ENCODE measurements around the gene WDR86. TPM values are rescaled to one million over a fixed set of nuclear protein-coding genes. Genes with fewer than 3 reads are reported as not detected.

Gene WDR86
- total RNA-seq, 1 donor from 2014 or later, result not detected

- Mint-ChIP-seq H3K27me3 (ENCODE audit: insufficient read depth) (peaks cover 28% of the 10 kb centered on the region), H3K36me3 (ENCODE audit: low read depth) (no peaks in the 10 kb centered on the region), H3K27ac (no peak overlapping the region), H3K4me1 (ENCODE audit: low read depth) (peaks cover 5% of the 10 kb centered on the region), H3K9me3 (no peaks in the 10 kb centered on the region), H3K4me3 (peak overlapping the region; percentile 58)
- intact Hi-C loops (cut with micrococcal nuclease), result loop anchor here (1.0 to 5.0 kb wide), 7 partner anchors 16 to 311 kb away; partner anchors contain the start of gene RHEB
- peak; percentile 60 for DNase-seq (ENCODE audit: low spot score)
These were observed 38.7 kb upstream of the WDR86 start for GRCh38 chr7:151448261-151449252.

GRCh38 chr7:151447901-151448260 is 38.0 kb upstream of the WDR86 start:
- Mint-ChIP-seq H3K36me3 (ENCODE audit: low read depth) (no peaks in the 10 kb centered on the region), H3K4me3 (peak overlapping the region; percentile 74), H3K4me1 (ENCODE audit: low read depth) (peaks cover 5% of the 10 kb centered on the region), H3K27ac (no peak overlapping the region), H3K27me3 (ENCODE audit: insufficient read depth) (peaks cover 33% of the 10 kb centered on the region), H3K9me3 (no peaks in the 10 kb centered on the region)
- DNase-seq (ENCODE audit: low spot score), result no peak
- intact Hi-C loops (cut with micrococcal nuclease), result loop anchor here (1.0 to 5.0 kb wide), 7 partner anchors 15 to 311 kb away; partner anchors contain the start of gene RHEB

GRCh38 chr7:151447312-151447711 is 37.5 kb upstream of the WDR86 start:
- Mint-ChIP-seq H3K4me1 (ENCODE audit: low read depth) (peaks cover 5% of the 10 kb centered on the region), H3K27ac (no peak overlapping the region), H3K27me3 (ENCODE audit: insufficient read depth) (peaks cover 33% of the 10 kb centered on the region), H3K4me3 (no peak overlapping the region), H3K9me3 (no peaks in the 10 kb centered on the region), H3K36me3 (ENCODE audit: low read depth) (no peaks in the 10 kb centered on the region)
- intact Hi-C loops (cut with micrococcal nuclease), result loop anchor here (5.0 kb wide), 1 partner anchor 95 kb away; no protein-coding TSS in a partner anchor
- DNase-seq (ENCODE audit: low spot score), result no peak

- Mint-ChIP-seq H3K27me3 (ENCODE audit: insufficient read depth) (peaks cover 40% of the 10 kb centered on the region), H3K4me3 (no peak overlapping the region), H3K36me3 (ENCODE audit: low read depth) (no peaks in the 10 kb centered on the region), H3K4me1 (ENCODE audit: low read depth) (peaks cover 12% of the 10 kb centered on the region), H3K9me3 (no peaks in the 10 kb centered on the region), H3K27ac (no peak overlapping the region)
- no peak for DNase-seq (ENCODE audit: low spot score)
- intact Hi-C loops (cut with micrococcal nuclease), result loop anchor here (5.0 kb wide), 1 partner anchor 94 kb away; no protein-coding TSS in a partner anchor
These were observed 36.6 kb upstream of the WDR86 start for GRCh38 chr7:151446412-151446811.

GRCh38 chr7:151444632-151445031 is 34.8 kb upstream of the WDR86 start:
- H3K36me3 Mint-ChIP-seq (ENCODE audit: low read depth), result no peaks in the 10 kb centered on the region
- H3K27me3 Mint-ChIP-seq (ENCODE audit: insufficient read depth), result peaks cover 45% of the 10 kb centered on the region
- H3K4me1 Mint-ChIP-seq (ENCODE audit: low read depth), result peaks cover 14% of the 10 kb centered on the region
- intact Hi-C loops (cut with micrococcal nuclease), result loop anchor here (5.0 kb wide), 1 partner anchor 92 kb away; no protein-coding TSS in a partner anchor
- no peak overlapping the region for H3K27ac Mint-ChIP-seq
- no peaks in the 10 kb centered on the region for H3K9me3 Mint-ChIP-seq
- no peak overlapping the region for H3K4me3 Mint-ChIP-seq
- DNase-seq (ENCODE audit: low spot score), result no peak

GRCh38 chr7:151442776-151443496 is 33.1 kb upstream of the WDR86 start:
- H3K36me3 Mint-ChIP-seq (ENCODE audit: low read depth), result no peaks in the 10 kb centered on the region
- H3K27ac Mint-ChIP-seq, result no peak overlapping the region
- intact Hi-C loops (cut with micrococcal nuclease), result no loop called here
- H3K4me3 Mint-ChIP-seq, result no peak overlapping the region
- H3K9me3 Mint-ChIP-seq, result no peaks in the 10 kb centered on the region
- peaks cover 48% of the 10 kb centered on the region for H3K27me3 Mint-ChIP-seq (ENCODE audit: insufficient read depth)
- DNase-seq (ENCODE audit: low spot score), result no peak
- H3K4me1 Mint-ChIP-seq (ENCODE audit: low read depth), result peaks cover 11% of the 10 kb centered on the region

- Mint-ChIP-seq H3K27ac (peak overlapping the region; percentile 37), H3K4me1 (ENCODE audit: low read depth) (peaks cover 11% of the 10 kb centered on the region), H3K9me3 (no peaks in the 10 kb centered on the region), H3K36me3 (ENCODE audit: low read depth) (no peaks in the 10 kb centered on the region), H3K27me3 (ENCODE audit: insufficient read depth) (peaks cover 49% of the 10 kb centered on the region), H3K4me3 (no peak overlapping the region)
- DNase-seq (ENCODE audit: low spot score), result no peak
- intact Hi-C loops (cut with micrococcal nuclease), result no loop called here
These were observed 31.1 kb upstream of the WDR86 start for GRCh38 chr7:151440799-151441445.

- intact Hi-C loops (cut with micrococcal nuclease), result no loop called here
- H3K27ac Mint-ChIP-seq, result no peak within 1 kb of the TSS
- peaks cover 47% of the 10 kb centered on the region for H3K27me3 Mint-ChIP-seq (ENCODE audit: insufficient read depth)
- H3K9me3 Mint-ChIP-seq, result no peaks in the 10 kb centered on the region
- no peak within 1 kb of the TSS for H3K4me3 Mint-ChIP-seq
- H3K4me1 Mint-ChIP-seq (ENCODE audit: low read depth), result peaks cover 11% of the 10 kb centered on the region
- no peak for DNase-seq (ENCODE audit: low spot score)
- H3K36me3 Mint-ChIP-seq (ENCODE audit: low read depth), result no peaks in the 10 kb centered on the region
These were observed 30.3 kb upstream of the WDR86 start, which contains the start of gene CRYGN for GRCh38 chr7:151439855-151440798. TSS of gene CRYGN (minus strand) at chr7:151440141. CDS start at chr7:151439917, 224 bp downstream.

GRCh38 chr7:151438864-151439601 is 29.2 kb upstream of the WDR86 start:
- intact Hi-C loops (cut with micrococcal nuclease), result no loop called here
- no peaks in the 10 kb centered on the region for H3K36me3 Mint-ChIP-seq (ENCODE audit: low read depth)
- no peaks in the 10 kb centered on the region for H3K9me3 Mint-ChIP-seq

GRCh38 chr7:151437866-151438516 is 28.2 kb upstream of the WDR86 start:
- no peak overlapping the region for H3K27ac Mint-ChIP-seq
- H3K27me3 Mint-ChIP-seq (ENCODE audit: insufficient read depth), result peaks cover 31% of the 10 kb centered on the region
- H3K4me1 Mint-ChIP-seq (ENCODE audit: low read depth), result peaks cover 15% of the 10 kb centered on the region
- no peak for DNase-seq (ENCODE audit: low spot score)
- no peaks in the 10 kb centered on the region for H3K36me3 Mint-ChIP-seq (ENCODE audit: low read depth)
- H3K9me3 Mint-ChIP-seq, result no peaks in the 10 kb centered on the region
- H3K4me3 Mint-ChIP-seq, result no peak overlapping the region
- intact Hi-C loops (cut with micrococcal nuclease), result no loop called here

More at GRCh38 chr7:151438864-151439601, 29.2 kb upstream of the WDR86 start:
- H3K4me1 Mint-ChIP-seq (ENCODE audit: low read depth), result peaks cover 11% of the 10 kb centered on the region
- no peak overlapping the region for H3K4me3 Mint-ChIP-seq
- peaks cover 38% of the 10 kb centered on the region for H3K27me3 Mint-ChIP-seq (ENCODE audit: insufficient read depth)
- no peak for DNase-seq (ENCODE audit: low spot score)
- H3K27ac Mint-ChIP-seq, result no peak overlapping the region

- intact Hi-C loops (cut with micrococcal nuclease), result no loop called here
- peaks cover 28% of the 10 kb centered on the region for H3K27me3 Mint-ChIP-seq (ENCODE audit: insufficient read depth)
- H3K27ac Mint-ChIP-seq, result no peak overlapping the region
- no peaks in the 10 kb centered on the region for H3K36me3 Mint-ChIP-seq (ENCODE audit: low read depth)
- H3K4me3 Mint-ChIP-seq, result no peak overlapping the region
- H3K4me1 Mint-ChIP-seq (ENCODE audit: low read depth), result peaks cover 20% of the 10 kb centered on the region
- no peaks in the 10 kb centered on the region for H3K9me3 Mint-ChIP-seq
- no peak for DNase-seq (ENCODE audit: low spot score)
These were observed 27.3 kb upstream of the WDR86 start for GRCh38 chr7:151437159-151437553.

Data from activated T-helper 1 cell treated with anti-CD3 and anti-CD28 coated beads, Interleukin-12 subunit alpha, Interleukin-12 subunit beta, Interleukin-2, Interleukin-4 antibody, amounts not matched to agents 30 ng/mL and 10 ng/mL and 1 ng/mL, durations not matched to agents 14 hours and 24 hours and 36 hours (primary cell).